ENCODE data around the gene LMTK2. TPM values are rescaled to one million over a fixed set of nuclear protein-coding genes. Genes with fewer than 3 reads are reported as not detected.

The LMTK2 gene
- total RNA-seq, 2 experiments from 2014 or later = 13.7 to 14.7 TPM

GRCh38 chr7:98167653-98168052 lies 61.0 kb downstream of the LMTK2 start:
- POLR2A ChIA-PET = no interaction called here
- CTCF ChIA-PET = interaction anchor here (1.4 to 7.5 kb wide), 10 partner anchors 13 to 154 kb away, joined by 3 to 96 read pairs (median 6); partner anchors contain the start of gene LMTK2

GRCh38 chr7:98168181-98168903 lies 61.7 kb downstream of the LMTK2 start:
- CTCF ChIA-PET = interaction anchor here (0.7 to 7.5 kb wide), 18 partner anchors 8 to 155 kb away, joined by 3 to 96 read pairs (median 5); partner anchors contain the start of gene LMTK2
- POLR2A ChIA-PET = no interaction called here

- ChIA-PET POLR2A (no interaction called here), CTCF (interaction anchor here (0.7 to 7.5 kb wide), 19 partner anchors 9 to 156 kb away, joined by 3 to 96 read pairs (median 5); partner anchors contain the start of gene LMTK2)
These were observed 62.4 kb downstream of the LMTK2 start for GRCh38 chr7:98168904-98169621.

- ChIA-PET POLR2A (no interaction called here), CTCF (interaction anchor here (0.6 to 7.5 kb wide), 2 partner anchors 107 to 148 kb away, joined by 3 to 96 read pairs; no protein-coding TSS in a partner anchor)
These were observed 64.3 kb downstream of the LMTK2 start for GRCh38 chr7:98170966-98171365.

GRCh38 chr7:98171449-98171848 lies 64.8 kb downstream of the LMTK2 start:
- CTCF ChIA-PET = interaction anchor here (1.0 kb wide), 1 partner anchor 149 kb away, joined by 5 read pairs; no protein-coding TSS in a partner anchor
- POLR2A ChIA-PET = no interaction called here

GRCh38 chr7:98174334-98175259 lies 67.9 kb downstream of the LMTK2 start:
- ChIA-PET CTCF (interaction anchor here (0.8 kb wide), 1 partner anchor 68 kb away, joined by 4 read pairs; no protein-coding TSS in a partner anchor), POLR2A (no interaction called here)

- ChIA-PET POLR2A (no interaction called here), CTCF (interaction anchor here (0.7 to 1.1 kb wide), 2 partner anchors 154 to 226 kb away, joined by 3 to 4 read pairs; partner anchors contain the start of gene BAIAP2L1)
These were observed 68.7 kb downstream of the LMTK2 start for GRCh38 chr7:98175260-98175940.

- ChIA-PET CTCF (interaction anchor here (1.5 kb wide), 1 partner anchor 9 kb away, joined by 6 read pairs; no protein-coding TSS in a partner anchor), POLR2A (no interaction called here)
These were observed 70.9 kb downstream of the LMTK2 start for GRCh38 chr7:98177553-98177952.

- CTCF ChIA-PET = interaction anchor here (1.5 kb wide), 1 partner anchor 10 kb away, joined by 6 read pairs; no protein-coding TSS in a partner anchor
- POLR2A ChIA-PET = no interaction called here
These were observed 71.7 kb downstream of the LMTK2 start for GRCh38 chr7:98178321-98178720.

- POLR2A ChIA-PET = no interaction called here
- CTCF ChIA-PET = interaction anchor here (0.6 to 1.5 kb wide), 2 partner anchors 11 to 403 kb away, joined by 3 to 6 read pairs; no protein-coding TSS in a partner anchor
These were observed 72.3 kb downstream of the LMTK2 start for GRCh38 chr7:98178762-98179490.

- ChIA-PET POLR2A (no interaction called here), CTCF (interaction anchor here (2.5 kb wide), 1 partner anchor 12 kb away, joined by 6 read pairs; no protein-coding TSS in a partner anchor)
These were observed 74.1 kb downstream of the LMTK2 start for GRCh38 chr7:98180751-98181150.

GRCh38 chr7:98185101-98185500 lies 78.4 kb downstream of the LMTK2 start:
- CTCF ChIA-PET = interaction anchor here (1.8 kb wide), 1 partner anchor 17 kb away, joined by 6 read pairs; no protein-coding TSS in a partner anchor
- POLR2A ChIA-PET = no interaction called here

- ChIA-PET CTCF (interaction anchor here (1.0 kb wide), 1 partner anchor 79 kb away, joined by 3 read pairs; no protein-coding TSS in a partner anchor), POLR2A (no interaction called here)
These were observed 79.9 kb downstream of the LMTK2 start for GRCh38 chr7:98186452-98187137.

- CTCF ChIA-PET = no interaction called here
- POLR2A ChIA-PET = no interaction called here
These were observed 80.5 kb downstream of the LMTK2 start for GRCh38 chr7:98187138-98187502.

GRCh38 chr7:98189559-98189958 lies 82.9 kb downstream of the LMTK2 start:
- ChIA-PET CTCF (no interaction called here), POLR2A (no interaction called here)

- POLR2A ChIA-PET = no interaction called here
- CTCF ChIA-PET = no interaction called here
These were observed 85.2 kb downstream of the LMTK2 start for GRCh38 chr7:98191668-98192431.
